Endothelial cell of umbilical vein (primary cell): ENCODE measurements around the gene ACIN1.

ENCODE experiments used
- EZH2 ChIP-seq: IDR thresholded peaks from 2 replicates; pipeline ENCODE4 v1.6.1; 2012; ENCODE audit warnings: borderline replicate concordance, low read depth, mild to moderate bottlenecking, moderate library complexity, low read length, inconsistent platforms; ENCODE audit not compliant: severe bottlenecking
- POLR2A ChIP-seq: IDR thresholded peaks from 2 replicates; pipeline ENCODE4 v1.6.1; 2012; ENCODE audit warnings: low read depth, mild to moderate bottlenecking, control low read depth, low read length
- TF ChIP-seq, protein P1 (sequence below), 2 donors: IDR thresholded peaks; 1 replicate in 1 of 2; 2 replicates in 1 of 2; pipeline ENCODE4 v1.5.1; 2011; ENCODE audit warnings: low read length in 2 of 2, mild to moderate bottlenecking in 2 of 2, moderate library complexity in 2 of 2, control low read depth in 1 of 2, inconsistent platforms in 1 of 2, low read depth in 1 of 2; ENCODE audit not compliant: insufficient read depth in 1 of 2; ENCODE audit errors: extremely low read depth in 1 of 2
- TF ChIP-seq, protein P2 (sequence below): IDR thresholded peaks from 2 replicates; pipeline ENCODE4 v1.6.1; 2011; ENCODE audit not compliant: insufficient read depth, insufficient read length

DNA sequence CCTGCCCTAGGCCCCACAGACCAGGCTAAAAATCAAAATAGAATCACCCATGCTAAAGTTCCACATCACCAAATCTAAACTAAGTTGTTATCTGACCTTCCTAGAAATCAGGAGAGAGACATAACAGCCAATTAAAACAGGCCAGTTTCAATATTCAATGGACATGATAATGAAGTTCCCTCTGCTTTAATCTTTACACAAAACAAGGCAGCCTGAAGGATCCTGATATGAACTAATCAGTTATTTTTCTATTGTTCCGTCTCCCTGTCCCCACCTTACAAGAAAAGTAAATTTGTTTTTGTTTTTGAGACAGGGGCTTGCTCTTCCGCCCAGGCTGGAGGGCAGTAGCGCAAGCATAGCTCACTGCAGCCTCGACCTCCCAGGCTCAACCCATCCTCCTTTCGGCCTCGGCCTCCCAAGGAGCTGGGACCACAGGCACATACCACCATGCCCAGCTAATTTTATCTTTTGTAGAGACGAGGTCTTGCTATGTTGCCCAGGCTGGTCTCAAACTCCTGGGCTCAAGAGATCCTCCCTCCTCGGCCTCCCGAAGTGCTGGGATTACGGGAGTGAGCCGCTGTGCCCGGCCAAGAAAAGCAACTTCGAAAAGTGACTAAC is 29.5 kb upstream of the ACIN1 start:
- TF ChIP-seq, protein P1, sequence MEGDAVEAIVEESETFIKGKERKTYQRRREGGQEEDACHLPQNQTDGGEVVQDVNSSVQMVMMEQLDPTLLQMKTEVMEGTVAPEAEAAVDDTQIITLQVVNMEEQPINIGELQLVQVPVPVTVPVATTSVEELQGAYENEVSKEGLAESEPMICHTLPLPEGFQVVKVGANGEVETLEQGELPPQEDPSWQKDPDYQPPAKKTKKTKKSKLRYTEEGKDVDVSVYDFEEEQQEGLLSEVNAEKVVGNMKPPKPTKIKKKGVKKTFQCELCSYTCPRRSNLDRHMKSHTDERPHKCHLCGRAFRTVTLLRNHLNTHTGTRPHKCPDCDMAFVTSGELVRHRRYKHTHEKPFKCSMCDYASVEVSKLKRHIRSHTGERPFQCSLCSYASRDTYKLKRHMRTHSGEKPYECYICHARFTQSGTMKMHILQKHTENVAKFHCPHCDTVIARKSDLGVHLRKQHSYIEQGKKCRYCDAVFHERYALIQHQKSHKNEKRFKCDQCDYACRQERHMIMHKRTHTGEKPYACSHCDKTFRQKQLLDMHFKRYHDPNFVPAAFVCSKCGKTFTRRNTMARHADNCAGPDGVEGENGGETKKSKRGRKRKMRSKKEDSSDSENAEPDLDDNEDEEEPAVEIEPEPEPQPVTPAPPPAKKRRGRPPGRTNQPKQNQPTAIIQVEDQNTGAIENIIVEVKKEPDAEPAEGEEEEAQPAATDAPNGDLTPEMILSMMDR (IDR thresholded peaks at IDR 0.05; ENCODE audit: extremely low read depth in 1 of 2, insufficient read depth in 1 of 2, low read depth in 1 of 2, low read length in 2 of 2), result no peak
- TF ChIP-seq POLR2A (no peak), EZH2 (no peak)
- TF ChIP-seq, protein P2, sequence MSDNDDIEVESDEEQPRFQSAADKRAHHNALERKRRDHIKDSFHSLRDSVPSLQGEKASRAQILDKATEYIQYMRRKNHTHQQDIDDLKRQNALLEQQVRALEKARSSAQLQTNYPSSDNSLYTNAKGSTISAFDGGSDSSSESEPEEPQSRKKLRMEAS, result no peak
